Loucy (cell line): Measurements from ENCODE around the gene NUP58.

ENCODE experiments used
- CTCF ChIP-seq: fragments of 200-600 bp; sonication (generic); conservative IDR thresholded peaks from 2 replicates; pipeline ENCODE4 v1.5.1; 2014; ENCODE audit warnings: mild to moderate bottlenecking, antibody characterized with exemption, low read length
- EZH2phosphoT487 ChIP-seq: fragments of 200-600 bp; IDR thresholded peaks from 2 replicates; pipeline ENCODE4 v1.6.1; 2018; ENCODE audit warnings: antibody characterized with exemption, mild to moderate bottlenecking, moderate library complexity, borderline replicate concordance

GRCh38 chr13:25377244-25377962, 76.0 kb downstream of the NUP58 start:
- TF ChIP-seq CTCF: no peak
- TF ChIP-seq EZH2phosphoT487: no peak
